HG03521 (cell line): ENCODE measurements around the gene ZNF512B.

Experiments
- ATAC-seq: cut with Tn5 transposase; IDR thresholded peaks from one replicate; pipeline ENCODE4 v1.9.1; 2021; ENCODE audit warnings: mild to moderate bottlenecking, moderate library complexity; ENCODE audit not compliant: unreplicated experiment

ZNF512B gene

DNA sequence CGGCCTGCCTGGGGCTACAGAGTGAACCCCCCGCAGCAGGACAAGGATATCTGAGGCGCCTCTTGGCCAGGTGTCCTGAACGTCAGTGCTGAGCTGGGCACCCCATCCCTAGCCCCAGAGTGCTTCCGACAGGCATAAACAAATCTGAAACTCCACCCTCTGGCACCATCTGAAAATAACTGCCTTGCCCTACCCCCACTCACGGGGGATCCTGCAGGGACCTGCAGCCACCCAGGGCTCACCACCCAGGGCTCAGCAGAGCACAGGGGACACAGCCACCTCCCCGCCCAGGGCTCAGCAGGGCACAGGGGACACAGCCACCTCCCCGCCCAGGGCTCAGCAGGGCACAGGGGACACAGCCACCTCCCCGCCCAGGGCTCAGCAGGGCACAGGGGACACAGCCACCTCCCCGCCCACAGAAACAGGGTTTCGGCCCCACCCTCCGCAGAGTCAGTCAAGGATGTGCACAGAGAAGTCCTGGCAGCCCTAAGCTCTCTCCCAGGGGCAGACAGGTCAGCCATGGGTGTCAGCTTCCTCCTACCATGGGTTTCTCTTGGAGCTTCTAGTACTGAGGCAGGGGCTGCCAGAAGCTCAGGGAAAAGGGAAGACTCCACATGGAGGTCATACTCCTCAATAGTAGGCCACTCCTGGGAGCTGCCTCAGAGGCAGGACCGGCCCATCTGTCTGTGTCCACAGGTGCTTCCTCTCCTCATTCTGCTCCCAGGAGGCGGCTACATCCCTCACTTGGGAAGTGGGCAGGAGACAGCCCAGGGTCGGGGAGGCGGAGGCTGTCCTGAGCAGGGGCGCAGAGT, 18.1 kb downstream of the ZNF512B start:
- ATAC-seq, result no peak

DNA sequence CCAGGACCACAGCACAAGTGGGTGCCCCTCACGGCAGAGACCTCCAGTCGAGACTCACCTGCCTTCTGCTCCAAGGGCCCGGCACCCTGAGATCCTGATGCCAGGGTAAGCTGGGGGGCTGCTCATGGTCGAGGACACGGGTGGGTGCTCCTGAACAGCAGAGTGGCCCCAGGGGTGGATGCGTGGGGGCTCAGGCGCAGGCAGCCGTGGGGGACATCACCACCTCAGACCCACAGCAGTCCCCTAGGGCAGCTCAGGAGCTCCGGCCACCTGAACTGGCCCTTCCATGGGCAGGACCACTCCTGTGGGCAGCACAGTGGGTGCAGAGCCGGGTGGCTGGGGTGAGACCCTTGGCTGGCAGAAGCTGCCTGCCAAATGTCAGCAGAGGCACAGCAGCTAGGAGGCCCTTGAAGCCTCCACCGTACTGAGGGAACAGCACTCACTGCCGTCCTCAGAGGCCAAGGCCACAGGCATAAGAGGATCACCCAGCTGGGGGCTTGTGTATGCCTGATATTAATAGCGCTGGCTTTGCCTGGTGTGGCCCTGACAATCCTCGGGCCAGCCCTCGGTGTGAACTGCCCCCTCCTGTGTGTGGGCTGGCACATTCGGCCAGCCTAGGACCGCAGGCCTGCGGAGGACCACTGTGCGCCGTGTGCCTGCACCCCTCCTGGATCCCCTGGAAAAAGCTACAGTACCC, 18.9 kb downstream of the ZNF512B start:
- no peak for ATAC-seq

DNA sequence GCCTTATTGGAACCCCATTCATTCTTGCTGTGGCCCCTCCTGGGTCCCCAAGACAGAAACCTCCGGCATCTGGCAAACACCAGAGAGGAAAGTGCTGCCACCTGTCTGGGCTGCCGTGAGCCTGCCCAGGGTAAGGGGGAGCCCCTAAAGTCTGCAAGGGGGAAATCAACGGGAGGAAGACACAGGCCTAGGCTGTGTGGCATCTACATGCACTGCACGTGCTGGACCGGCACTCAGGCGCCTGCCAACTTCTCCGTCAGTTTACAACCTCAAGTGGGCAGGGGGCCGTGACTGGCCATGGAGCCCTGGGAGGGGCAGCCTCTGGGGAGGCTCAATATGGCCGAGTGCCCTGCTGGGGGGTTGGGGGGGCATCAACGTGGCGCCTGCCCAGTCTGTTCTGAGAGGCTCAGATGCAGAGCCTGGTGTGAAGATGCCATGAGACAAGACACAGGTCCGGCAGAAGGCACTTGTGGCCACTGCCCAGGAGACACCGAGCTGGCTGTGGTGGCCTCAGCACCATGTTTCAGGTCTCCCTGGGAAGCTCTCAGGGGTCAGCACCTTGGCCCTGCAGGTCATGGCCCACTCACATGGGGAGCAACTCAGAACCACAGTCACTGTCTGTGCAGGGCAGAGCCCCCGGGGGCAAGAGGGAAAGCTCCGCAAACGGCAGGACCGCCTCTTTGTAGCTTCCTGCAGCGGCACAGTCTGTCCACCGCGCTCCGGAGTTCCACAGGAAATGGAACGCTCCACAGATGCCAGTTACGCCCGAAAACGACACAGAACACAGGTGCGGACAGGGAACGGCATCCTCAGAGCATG, 21.9 kb downstream of the ZNF512B start:
- ATAC-seq, result no peak

DNA sequence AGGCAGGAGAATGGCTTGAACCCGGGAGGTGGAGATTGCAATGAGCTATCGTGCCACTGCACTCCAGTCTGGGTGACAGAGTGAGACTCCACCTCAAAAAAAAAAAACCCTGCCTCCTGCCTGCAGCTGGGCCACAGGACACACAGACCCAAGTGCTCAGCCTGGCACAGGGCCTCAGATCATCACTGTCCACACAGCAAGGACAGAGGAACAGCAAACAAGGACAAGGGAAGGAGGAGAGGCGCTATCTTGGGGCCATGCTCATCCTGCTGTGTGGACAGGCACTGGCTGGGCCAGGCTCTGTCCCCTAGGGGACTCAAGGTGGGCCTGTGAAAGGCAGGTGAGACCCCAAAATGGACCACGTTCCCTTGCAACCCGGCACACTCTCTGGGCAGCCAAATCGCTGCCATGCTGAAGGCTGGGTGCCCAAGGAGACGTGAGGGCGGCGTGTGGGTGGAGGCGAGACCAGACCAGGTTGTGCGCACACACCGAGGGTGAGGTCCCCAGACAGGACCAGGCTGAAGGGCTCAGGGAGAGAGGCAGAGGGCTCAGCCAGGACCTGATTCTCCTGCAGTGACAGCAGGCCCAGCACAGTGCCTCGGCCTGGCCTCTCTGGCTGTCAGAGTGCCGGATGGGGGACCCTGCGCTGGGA, 22.6 kb downstream of the ZNF512B start:
- ATAC-seq, result no peak

DNA sequence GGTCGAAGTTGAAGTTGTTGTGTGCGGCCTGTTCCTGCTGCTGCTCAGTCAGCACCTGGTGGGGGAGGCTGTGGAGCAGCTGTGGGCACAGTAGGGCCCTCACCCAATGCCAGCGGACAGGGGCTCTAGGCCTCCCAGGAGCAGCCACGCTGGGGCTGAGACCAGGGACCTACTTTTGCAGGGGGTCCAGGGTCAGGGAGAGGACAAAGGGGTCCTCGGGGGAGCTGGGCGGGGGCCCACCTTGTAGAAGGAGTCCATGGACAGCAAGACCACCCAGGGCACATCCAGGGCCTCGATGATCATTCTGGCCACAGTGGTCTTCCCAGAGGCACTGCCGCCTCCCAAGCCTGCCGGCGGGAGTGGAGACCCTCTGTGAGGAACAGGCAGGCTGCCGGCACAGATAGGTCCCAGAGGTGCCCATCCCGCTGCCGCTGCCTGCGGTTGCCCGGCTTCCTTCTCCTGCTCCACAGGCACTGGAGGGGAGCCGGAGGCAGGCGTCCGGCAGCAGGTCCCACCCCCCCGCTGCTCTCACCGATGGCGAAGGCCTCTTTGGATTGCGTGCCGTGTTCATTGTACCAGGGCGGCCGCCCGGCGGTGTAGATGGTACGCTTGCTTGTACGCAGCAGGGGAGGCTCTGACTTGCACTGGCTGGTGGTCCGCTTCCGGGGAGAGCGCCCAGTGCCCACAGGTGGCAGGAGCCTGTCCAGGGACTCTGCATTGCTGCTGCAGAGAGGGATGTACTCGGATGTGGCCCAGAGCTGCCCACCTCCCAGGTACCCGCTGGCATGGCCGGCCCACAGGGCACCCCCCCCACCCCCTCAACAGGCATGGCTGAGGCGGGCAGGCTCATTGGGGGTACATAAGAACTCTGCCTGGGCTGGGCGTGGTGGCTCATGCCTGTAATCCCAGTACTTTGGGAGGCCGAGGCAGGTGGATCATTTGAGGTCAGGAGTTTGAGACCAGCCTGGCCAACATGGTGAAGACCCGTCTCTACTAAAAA, 23.5 kb downstream of the ZNF512B start:
- ATAC-seq, result no peak

DNA sequence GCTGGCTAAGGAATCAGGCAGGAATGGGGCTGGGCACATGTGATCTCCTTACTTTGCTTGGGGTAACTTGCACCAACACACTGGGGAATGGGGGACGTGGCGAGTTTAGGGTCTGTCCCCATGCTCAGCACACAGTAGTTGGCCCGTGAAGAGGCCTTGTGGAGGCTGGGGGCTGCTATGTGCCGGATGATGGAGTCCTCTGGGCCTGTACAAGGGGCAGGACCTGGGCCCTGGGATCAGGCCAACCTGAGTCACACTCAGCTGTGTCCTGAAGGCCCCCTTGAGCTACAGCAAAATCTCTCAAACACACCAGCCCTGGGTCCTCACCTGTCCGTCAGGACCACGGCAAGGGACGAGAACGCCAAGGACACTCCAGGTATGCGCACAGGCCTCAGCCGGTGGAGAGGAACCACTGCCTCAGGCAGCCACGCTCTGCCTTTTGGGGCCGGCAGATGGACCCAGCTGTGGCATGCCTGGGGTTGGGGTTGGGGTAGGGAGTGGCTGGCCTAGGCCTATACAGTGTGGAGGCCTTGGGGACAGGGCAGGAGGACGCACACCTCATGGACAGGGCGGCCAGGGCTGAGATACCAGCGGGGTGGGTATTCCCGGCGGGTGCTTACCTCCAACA, 24.6 kb downstream of the ZNF512B start:
- ATAC-seq, result no peak

DNA sequence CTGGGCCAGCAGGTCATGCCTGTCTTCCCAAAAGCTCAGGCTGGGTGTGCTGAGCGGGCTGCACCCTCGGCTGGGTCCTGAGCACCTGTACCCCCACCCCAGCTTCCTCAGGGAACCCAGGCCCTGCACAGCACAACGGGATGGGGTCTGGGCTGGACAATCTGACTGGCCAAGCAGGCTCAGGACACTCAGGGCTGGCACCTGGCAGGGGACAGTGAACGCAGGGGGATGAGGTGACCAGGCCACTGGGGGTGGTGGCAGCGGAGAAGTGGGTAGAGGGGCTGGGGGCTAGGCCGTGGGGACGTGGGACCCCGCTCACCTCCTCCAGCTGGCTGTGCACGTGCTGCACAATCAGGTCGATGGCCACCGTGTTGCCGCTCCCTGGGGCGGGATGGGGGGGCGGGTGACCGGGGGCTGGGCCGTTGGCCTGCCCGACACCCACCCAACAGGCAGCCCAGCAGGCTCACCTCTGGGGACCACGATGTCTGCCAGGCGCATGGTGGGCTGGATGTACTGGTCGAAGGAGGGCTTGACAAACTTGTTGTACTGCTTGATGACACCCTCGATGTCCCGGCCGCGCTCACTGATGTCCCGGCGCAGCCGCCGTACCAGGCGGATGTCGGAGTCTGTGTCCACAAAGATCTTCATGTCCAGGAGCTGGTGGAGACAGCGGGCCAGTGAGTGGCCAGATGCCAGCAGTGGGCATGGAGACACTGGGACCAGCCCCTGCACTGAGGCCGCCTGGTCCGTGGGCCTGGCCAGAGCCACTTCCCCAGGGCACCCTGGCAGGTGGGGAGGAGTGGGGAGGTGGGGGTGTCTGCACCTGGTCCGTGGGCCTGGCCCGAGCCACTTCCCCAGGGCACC, 25.4 kb downstream of the ZNF512B start:
- ATAC-seq, result no peak

DNA sequence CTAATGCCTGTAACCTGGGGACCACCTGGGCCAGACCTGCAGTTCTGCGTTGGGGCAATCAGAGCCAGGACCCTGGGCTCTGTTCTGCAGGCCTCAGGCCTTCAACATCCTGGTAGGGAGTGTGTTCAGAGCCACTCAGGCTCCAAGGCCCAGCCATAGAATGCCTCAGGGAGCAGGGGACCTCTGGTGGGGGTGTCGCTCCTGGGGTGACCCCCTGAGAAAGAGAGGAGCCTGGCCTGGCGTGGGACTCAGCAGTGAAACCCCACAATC, 26.0 kb downstream of the ZNF512B start:
- ATAC-seq, result no peak

DNA sequence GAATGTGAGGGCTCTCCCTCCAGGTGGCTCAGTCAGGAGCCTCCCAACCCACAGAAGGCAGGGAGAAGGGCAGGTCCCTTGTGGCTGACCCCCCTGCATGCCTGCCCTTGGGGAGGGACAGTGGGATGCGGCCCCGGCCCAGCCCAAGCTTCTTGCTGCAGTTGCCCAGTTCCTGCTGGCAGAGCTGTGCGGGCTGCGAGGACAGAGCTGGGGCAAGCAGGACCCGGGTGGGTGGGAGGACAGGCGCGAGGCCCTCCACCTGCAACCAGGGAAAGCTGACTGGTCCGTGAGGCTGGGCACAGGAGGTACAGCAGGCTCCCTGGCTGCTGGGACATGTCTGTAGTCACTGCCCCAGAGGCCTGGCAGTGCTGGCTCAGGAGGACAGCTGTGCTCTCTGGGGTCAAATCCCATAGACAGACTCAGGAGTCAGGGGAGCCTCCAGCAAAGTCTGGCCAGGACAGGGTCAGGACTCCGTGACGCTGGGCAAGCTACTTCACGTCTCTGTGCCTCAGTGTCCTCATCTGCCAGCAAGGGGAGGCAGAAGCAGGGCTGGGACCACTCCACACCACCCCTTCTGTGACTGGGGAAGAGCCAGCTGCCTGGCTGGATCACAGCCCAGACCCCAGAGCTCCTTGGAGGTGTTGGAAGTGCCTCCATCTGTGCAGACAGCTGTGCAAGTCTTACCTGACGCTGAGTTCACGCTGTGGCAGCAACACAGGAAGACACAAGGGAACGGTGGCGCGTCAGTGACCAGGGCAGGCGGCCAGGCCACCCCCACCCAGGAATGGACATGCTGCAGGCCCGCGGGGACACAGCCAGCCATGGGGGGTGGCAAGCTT, 26.5 kb downstream of the ZNF512B start:
- ATAC-seq, result no peak

DNA sequence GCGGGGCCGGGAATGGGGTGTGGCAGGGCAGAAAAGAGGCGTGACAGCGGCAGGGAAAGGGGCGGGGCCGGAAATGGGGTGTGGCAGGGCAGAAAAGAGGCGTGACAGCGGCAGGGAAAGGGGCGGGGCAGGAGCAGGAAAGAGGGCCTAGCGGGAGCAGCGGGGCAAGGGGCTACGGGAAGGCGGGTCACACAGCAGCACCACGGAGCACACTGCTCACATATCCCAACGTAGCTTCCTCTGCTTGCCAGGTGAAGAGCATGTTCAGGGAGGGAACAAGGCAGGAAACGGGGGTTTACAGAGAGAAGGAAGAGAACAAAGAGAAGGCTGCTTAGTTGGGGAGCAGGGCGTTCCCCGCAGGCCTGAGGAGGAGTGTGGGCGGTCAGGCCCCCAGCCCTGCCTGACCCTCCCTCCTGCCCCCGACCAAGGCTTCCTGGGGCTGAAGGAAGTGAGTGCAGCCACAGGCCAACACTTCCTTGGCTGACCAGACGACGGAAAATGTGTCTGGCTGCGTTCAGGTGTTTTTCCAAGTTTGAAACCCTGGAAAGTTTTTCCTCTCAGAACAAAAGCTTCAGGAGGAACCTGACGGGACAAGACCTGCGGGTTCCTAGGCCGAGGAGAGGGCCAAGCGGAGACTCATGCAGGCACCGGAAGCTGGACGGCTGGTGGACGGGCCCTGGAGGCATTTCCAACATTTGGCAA, 27.3 kb downstream of the ZNF512B start:
- ATAC-seq, result no peak

DNA sequence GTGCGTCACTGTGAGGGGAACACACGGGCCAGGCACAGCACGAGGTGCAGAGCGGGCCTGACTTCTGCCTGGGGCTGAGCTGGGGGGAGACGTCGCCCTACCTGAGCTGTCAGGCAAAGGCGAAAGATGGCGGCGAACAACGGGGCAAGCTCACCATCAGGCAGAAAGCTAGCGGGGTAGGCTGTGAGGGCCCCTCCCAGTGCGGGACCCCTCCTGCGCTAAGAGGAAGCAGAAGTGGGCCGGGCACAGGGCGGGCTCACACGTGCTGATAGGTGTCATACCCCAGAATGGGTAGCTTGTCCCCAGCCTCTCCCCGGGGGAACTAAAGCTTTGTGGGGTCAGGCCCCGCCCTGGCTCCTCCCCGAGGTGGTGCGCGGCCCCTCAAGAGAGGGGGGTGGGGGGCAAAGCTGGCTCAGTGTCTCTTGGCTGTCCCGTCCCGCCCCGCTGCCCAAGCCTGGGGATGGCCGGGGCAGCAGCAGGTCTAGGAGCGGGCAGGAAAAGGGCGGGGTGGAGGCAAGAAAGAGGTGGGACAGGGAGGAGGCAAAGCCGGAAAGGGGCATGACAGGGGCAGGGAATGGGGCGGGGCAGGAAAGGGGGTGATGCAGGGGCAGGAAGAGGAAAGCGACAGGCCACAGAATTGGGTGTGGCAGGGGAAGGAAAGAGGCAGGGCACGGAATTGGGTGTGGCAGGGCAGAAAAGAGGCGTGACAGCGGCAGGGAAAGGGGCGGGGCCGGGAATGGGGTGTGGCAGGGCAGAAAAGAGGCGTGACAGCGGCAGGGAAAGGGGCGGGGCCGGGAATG, 28.2 kb downstream of the ZNF512B start:
- no peak for ATAC-seq

DNA sequence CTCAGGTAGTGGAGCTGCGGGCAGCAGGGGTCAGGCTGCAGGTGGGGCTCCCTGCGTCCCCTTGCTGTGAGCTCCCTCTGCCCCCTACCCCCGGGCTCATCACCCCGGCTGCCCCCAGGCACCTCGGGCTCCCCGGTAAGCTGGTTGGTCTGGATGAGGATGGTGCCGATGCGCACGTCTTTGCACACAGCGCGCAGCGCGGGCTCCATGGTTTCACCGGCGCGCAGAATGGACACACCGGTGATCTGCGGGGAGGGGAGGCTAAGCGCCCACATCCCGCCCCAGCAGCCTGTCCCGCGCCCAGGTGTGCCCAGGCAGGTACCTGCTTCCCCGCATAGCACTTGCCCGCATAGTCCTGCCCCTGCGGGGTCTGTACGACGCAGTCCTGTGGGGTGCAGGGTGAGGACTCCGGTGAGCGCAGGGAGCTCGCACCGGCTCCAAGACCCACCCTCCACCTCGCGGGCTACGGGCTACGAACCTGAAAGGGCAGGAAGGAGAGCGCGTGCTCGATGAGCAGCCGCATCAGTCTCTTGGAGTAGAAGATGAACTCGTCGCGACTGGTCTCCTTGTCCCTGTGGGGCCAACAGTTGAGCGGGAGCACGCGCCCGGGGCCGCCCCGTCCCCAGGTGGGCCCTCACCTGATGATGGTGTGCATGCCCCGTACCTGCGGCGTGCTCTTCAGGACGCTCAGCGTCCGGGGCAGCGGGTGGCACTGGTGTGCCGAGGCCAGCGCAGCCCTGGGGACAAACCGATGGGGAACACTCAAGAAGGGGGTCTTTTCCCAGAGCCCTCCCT, 29.1 kb downstream of the ZNF512B start:
- ATAC-seq, result no peak

DNA sequence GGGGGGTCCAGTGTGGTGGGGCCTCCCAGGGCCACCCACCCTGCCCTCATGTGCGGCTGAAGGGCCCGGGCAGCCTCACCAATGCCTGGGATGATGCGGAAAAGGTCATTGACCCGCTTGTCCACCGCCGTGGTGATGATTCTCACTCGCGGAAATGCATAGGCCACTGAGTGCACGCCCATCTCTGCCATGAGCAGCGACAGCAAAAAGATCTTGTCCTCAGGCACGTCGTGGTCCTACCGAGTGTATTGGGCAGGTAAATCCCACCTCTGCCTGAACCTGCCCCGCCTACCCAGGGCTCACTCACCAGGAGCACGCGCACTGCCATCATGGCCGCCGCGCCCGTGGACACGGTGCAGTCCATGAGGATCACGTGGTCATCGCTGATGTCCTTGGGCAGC, 29.7 kb downstream of the ZNF512B start:
- ATAC-seq, result no peak

DNA sequence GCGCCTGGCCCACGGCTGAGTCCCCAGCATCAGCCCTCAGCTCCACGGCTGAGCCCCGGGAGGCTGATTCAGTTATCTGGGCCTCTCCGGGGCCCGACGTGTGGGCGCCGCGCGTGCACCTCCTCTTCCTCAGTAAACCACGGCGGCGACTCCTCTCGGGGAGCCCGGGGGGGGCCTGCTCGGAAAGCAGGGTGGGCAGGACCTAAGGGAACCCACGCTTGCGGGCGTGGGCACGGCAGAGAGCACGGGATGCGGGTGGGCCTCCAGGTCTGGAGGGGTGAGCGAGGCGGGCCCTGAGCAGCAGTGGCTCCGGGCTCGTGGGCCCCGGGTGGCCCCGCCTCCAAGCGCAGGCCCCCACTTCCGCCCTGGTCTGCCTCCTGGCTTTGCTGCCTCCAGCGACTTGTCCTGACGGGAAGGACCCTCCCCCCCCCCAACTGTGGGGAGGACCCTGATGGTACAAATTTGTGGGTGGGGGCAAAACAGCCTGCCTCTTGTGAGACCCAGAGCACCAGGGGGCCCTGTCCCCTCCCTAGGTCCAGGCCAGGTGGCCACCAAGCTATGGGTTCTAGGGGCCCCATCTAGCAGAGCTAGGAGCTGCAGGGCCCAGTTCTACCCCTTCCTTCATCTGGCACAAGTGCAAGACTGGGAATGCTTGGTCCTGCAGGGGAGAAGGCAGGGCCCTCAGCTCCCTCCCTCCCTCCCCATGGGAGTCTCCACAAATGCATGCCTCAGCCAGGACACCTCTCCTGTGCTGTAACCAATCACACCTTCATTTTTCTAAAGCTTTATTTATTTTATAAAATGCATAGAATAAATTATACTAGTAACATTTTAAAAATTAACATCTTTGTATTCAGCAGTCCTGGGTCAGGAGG, 30.4 kb downstream of the ZNF512B start:
- ATAC-seq, result no peak

DNA sequence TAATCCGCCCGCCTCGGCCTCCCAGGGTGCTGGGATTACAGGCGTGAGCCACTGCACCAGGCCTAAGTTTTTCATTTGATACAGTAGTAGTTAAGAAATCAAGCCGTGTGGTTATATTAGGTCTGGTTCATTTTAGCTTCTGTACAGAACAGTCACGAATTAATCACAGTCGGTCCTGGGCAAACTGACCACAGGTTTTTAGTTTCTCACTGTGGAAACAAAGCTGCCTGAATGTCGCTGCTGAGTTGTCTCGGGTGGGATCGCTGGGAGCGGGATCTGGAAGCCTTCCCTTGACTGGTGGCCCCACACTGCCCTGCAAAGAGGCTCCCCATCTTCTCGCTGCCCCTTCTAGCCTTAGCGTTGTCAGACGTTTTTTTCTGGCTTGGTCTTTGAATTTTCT, 32.1 kb downstream of the ZNF512B start:
- ATAC-seq, result no peak
